Measurements from ENCODE around the gene MRPL28. TPM values are rescaled to one million over a fixed set of nuclear protein-coding genes. Genes with fewer than 3 reads are reported as not detected.
"Not testable (repeated sequence)": the region's sequence is repeated elsewhere in the genome, so short reads cannot be mapped to it uniquely, and the experiment has no call there.

Gene MRPL28
- total RNA-seq, 6 donors from 2014 or later, result 48.8 to 83.9 (median 58.4) TPM

GRCh38 chr16:342455-343213 lies 27.7 kb downstream of the MRPL28 start:
- 86 to 92% methylated on average over 5 to 18 of the region's 18 CpGs for WGBS, 2 donors
- Histone ChIP-seq H3K4me1 (peaks cover 4 to 55% (median 18%) of the 10 kb centered on the region in 4 donors), H3K4me3 (no peak overlapping the region), H3K27ac (no peak overlapping the region), H3K27me3 (no peaks in the 10 kb centered on the region), H3K9me3 (no peaks in the 10 kb centered on the region), H3K36me3 (peaks cover 0 to 28% (median 14%) of the 10 kb centered on the region in 4 donors)
- no peak for ATAC-seq (ENCODE audit: low FRiP score in 2 of 2)
- DNase-seq, result no peak
- TF ChIP-seq EP300 (IDR thresholded peaks at IDR 0.05) (no peak), POLR2A (IDR thresholded peaks at IDR 0.05) (no peak), POLR2AphosphoS5 (IDR thresholded peaks at IDR 0.05) (no peak)
- TF ChIP-seq, protein P1, sequence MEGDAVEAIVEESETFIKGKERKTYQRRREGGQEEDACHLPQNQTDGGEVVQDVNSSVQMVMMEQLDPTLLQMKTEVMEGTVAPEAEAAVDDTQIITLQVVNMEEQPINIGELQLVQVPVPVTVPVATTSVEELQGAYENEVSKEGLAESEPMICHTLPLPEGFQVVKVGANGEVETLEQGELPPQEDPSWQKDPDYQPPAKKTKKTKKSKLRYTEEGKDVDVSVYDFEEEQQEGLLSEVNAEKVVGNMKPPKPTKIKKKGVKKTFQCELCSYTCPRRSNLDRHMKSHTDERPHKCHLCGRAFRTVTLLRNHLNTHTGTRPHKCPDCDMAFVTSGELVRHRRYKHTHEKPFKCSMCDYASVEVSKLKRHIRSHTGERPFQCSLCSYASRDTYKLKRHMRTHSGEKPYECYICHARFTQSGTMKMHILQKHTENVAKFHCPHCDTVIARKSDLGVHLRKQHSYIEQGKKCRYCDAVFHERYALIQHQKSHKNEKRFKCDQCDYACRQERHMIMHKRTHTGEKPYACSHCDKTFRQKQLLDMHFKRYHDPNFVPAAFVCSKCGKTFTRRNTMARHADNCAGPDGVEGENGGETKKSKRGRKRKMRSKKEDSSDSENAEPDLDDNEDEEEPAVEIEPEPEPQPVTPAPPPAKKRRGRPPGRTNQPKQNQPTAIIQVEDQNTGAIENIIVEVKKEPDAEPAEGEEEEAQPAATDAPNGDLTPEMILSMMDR (IDR thresholded peaks at IDR 0.05), result no peak

- WGBS, 2 donors, result 67 to 89% methylated on average over 12 to 13 of the region's 13 CpGs
- H3K9me3 ChIP-seq; ATAC-seq (ENCODE audit: low FRiP score in 2 of 2); DNase-seq; H3K27ac ChIP-seq; H3K27me3 ChIP-seq; H3K4me3 ChIP-seq: not testable (repeated sequence)
- Histone ChIP-seq H3K36me3 (peaks cover 0 to 28% (median 14%) of the 10 kb centered on the region in 4 donors), H3K4me1 (peaks cover 7 to 52% (median 21%) of the 10 kb centered on the region in 4 donors)
Measured at GRCh38 chr16:341974-342336, 28.4 kb downstream of the MRPL28 start.

DNA sequence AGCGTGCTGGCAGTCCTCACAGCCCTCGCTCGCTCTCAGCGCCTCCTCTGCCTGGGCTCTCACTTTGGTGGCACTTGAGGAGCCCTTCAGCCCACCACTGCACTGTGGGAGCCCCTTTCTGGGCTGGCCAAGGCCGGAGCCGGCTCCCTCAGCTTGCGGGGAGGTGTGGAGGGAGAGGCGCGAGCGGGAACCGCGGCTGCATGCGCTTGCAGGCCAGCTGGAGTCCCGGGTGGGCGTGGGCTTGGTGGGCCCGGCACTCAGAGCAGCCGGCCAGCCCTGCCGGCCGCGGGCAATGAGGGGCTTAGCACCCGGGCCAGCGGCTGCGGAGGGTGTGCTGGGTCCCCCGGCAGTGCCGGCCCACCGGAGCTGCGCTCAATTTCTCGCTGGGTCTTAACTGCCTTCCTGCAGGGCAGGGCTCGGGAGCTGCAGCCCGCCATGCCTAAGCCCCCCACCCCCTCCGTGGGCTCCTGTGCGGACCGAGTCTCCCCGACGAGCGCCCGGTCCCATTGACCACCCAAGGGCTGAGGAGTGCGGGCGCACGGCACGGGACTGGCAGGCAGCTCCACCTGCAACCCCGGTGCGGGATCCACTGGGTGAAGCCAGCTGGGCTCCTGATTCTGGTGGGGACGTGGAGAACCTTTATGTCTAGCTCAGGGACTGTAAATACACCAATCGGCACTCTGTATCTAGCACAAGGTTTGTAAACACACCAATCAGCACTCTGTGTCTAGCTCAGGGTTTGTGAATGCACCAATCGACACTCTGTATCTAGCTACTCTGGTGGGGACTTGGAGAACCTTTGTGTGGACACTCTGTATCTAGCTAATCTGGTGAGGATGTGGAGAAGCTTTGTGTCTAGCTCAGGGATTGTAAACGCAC lies 29.0 kb downstream of the MRPL28 start:
- not testable (repeated sequence) for H3K27ac ChIP-seq; ATAC-seq (ENCODE audit: low FRiP score in 2 of 2); H3K9me3 ChIP-seq; H3K4me3 ChIP-seq; H3K27me3 ChIP-seq
- Histone ChIP-seq H3K36me3 (peaks cover 0 to 24% (median 12%) of the 10 kb centered on the region in 4 donors), H3K4me1 (peaks cover 7 to 58% (median 21%) of the 10 kb centered on the region in 4 donors)
- 93 to 97% methylated on average over 9 to 37 of the region's 47 CpGs for WGBS, 2 donors
- peak in 1 of 2 donors; percentile 76 for DNase-seq

DNA sequence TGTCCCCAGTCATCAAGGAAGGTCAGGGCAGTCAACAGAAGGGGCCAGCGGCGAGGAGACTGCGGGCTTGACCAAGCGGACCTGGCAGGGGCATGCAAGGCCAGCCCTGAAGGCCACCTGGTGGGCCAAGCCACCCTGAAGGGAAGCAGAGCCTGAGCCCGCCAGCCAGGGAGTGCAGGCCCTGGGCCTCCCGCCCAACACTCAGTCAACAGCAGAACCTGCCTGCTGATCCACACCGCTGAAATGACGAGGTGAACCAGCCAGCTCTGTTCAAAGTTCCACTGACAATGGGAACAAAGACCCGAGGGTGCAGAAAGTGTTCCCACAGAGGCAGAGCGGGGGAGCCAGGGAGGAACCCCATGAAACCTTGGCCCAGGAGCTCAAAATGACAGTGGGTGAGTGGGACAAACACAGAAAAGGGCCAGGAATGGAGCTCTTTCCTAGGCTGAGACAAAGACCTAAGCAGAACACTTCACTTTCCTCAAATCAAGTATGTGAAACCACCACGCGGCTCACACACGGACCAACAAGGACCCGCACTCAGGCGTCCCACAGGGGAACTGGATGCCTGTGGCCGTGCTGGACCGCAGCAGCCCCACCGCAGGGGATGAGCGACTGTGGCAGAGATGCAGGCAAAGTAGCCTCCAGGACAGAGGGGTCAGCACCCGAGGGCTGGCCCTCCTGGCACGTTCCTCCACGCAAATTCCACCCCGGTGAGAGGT lies 29.8 kb downstream of the MRPL28 start:
- Histone ChIP-seq H3K4me1 (peaks cover 7 to 63% (median 20%) of the 10 kb centered on the region in 4 donors), H3K27ac (peak overlapping the region in 1 of 4 donors; percentile 44), H3K27me3 (no peaks in the 10 kb centered on the region), H3K36me3 (peaks cover 0 to 16% (median 8%) of the 10 kb centered on the region in 4 donors), H3K9me3 (no peaks in the 10 kb centered on the region), H3K4me3 (no peak overlapping the region)
- no peak for TF ChIP-seq EP300 (IDR thresholded peaks at IDR 0.05)
- no peak for TF ChIP-seq POLR2AphosphoS5 (IDR thresholded peaks at IDR 0.05)
- no peak for TF ChIP-seq POLR2A (IDR thresholded peaks at IDR 0.05)
- TF ChIP-seq, protein P1 (IDR thresholded peaks at IDR 0.05), result no peak
- DNase-seq (no peak), ATAC-seq (ENCODE audit: low FRiP score in 2 of 2) (no peak)
- 83 to 90% methylated on average over 14 to 21 of the region's 23 CpGs for WGBS, 2 donors

DNA sequence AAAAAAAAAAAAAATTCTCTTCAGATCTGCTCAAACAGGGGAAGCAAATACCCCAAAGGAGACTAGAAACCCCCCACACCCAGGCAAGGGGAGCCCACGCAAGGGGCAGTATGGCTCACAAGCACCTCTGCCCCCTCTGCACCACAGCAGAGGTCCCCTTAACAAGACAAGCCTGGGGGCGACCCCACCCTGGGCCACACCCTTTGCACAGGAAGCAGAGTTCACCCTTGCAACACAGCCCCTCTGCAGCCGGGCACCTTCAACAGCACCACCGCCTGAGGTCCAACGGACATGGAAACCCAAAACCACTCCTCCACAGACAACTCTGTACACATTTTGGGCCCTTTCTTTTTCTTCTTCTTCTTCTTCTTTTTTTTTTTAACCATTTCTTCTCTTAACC lies 30.7 kb downstream of the MRPL28 start:
- no peak for DNase-seq

More for the DNA sequence above, 30.7 kb downstream of the MRPL28 start:
- Histone ChIP-seq H3K27me3 (no peaks in the 10 kb centered on the region), H3K36me3 (peaks cover 0 to 7% (median 2%) of the 10 kb centered on the region in 4 donors), H3K4me3 (no peak overlapping the region), H3K9me3 (no peaks in the 10 kb centered on the region), H3K4me1 (peaks cover 7 to 66% (median 20%) of the 10 kb centered on the region in 4 donors), H3K27ac (peak overlapping the region in 1 of 4 donors; percentile 44)
- TF ChIP-seq, protein P1 (IDR thresholded peaks at IDR 0.05), result no peak
- TF ChIP-seq EP300 (IDR thresholded peaks at IDR 0.05) (no peak), POLR2AphosphoS5 (IDR thresholded peaks at IDR 0.05) (no peak), POLR2A (IDR thresholded peaks at IDR 0.05) (no peak)
- WGBS, 2 donors, result 36 to 49% methylated on average over 5 of the region's 5 CpGs
- no peak for ATAC-seq (ENCODE audit: low FRiP score in 2 of 2)
